NB4 (cell line): Measurements from ENCODE around the gene RNF166.

ENCODE experiments used
- DNase-seq: peaks from one replicate; pipeline ENCODE4 v3.0.0; 2010; ENCODE audit warnings: low read depth
- H3K4me3 ChIP-seq: one replicate; pipeline ENCODE4 v1.5.1; 2011; ENCODE audit warnings: mild to moderate bottlenecking, low read depth, low read length, moderate library complexity
- MYC ChIP-seq: IDR thresholded peaks from 2 replicates; pipeline ENCODE4 v1.6.1; 2011; ENCODE audit warnings: low read depth, low read length
- POLR2A ChIP-seq: IDR thresholded peaks from 2 replicates; pipeline ENCODE4 v1.6.1; 2011; ENCODE audit warnings: mild to moderate bottlenecking; ENCODE audit not compliant: insufficient read length; ENCODE audit errors: extremely low read depth
- TF ChIP-seq, protein P1 (sequence below): IDR thresholded peaks from one replicate; pipeline ENCODE4 v1.5.1; 2012; ENCODE audit warnings: low read depth, low read length
- TF ChIP-seq, protein P2 (sequence below): IDR thresholded peaks from 2 replicates; pipeline ENCODE4 v1.6.1; 2011; ENCODE audit warnings: low read depth, low read length

The RNF166 gene

DNA sequence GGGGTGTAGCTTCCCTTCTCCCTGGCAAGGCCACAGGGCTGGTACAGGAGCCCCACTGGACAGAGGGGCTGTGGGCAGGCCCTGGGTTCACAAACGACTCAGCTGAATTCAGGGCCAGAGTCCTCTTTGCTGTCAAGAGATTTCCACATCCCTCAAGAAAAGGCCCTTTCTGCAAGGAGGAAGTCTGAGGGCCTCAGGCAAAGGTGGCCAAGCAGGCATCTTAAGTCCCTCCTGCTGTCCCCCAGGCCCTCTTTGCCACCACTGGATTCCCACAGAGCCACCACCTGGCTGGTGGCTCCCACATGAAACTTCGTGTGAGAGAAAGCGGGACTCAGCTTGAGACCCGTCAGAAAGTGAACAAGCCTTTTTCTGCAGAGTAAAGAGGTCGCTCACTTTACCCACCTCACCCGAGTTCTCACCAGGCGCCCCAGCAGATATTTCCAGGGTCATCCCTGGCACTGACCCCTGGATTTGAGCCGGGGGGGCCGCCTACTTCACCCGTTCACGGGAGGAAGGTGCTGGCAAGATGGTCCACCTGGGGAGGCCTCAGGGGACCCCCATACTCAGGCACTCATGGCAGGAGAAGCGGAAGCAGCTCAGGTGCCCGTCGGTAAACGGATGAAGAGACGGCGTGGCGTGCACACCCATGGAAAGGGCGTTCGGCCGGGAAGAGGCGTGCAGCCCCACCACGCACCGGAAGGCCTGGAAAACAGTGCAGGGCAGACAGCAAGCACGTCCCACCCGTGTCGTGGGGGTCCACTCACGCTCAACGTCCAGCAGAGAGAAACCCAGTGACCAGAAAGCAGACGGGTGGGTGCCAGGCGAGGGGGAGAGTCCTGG lies 3.6 kb downstream of the RNF166 start:
- DNase-seq = peak; percentile 87
- TF ChIP-seq, protein P1, sequence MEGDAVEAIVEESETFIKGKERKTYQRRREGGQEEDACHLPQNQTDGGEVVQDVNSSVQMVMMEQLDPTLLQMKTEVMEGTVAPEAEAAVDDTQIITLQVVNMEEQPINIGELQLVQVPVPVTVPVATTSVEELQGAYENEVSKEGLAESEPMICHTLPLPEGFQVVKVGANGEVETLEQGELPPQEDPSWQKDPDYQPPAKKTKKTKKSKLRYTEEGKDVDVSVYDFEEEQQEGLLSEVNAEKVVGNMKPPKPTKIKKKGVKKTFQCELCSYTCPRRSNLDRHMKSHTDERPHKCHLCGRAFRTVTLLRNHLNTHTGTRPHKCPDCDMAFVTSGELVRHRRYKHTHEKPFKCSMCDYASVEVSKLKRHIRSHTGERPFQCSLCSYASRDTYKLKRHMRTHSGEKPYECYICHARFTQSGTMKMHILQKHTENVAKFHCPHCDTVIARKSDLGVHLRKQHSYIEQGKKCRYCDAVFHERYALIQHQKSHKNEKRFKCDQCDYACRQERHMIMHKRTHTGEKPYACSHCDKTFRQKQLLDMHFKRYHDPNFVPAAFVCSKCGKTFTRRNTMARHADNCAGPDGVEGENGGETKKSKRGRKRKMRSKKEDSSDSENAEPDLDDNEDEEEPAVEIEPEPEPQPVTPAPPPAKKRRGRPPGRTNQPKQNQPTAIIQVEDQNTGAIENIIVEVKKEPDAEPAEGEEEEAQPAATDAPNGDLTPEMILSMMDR = no peak
- TF ChIP-seq, protein P2, sequence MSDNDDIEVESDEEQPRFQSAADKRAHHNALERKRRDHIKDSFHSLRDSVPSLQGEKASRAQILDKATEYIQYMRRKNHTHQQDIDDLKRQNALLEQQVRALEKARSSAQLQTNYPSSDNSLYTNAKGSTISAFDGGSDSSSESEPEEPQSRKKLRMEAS = no peak
- TF ChIP-seq MYC (peak; percentile 27; the same call in 1 of the 2 replicates), POLR2A (no peak)
- H3K4me3 ChIP-seq = peak overlapping the region; percentile 95

DNA sequence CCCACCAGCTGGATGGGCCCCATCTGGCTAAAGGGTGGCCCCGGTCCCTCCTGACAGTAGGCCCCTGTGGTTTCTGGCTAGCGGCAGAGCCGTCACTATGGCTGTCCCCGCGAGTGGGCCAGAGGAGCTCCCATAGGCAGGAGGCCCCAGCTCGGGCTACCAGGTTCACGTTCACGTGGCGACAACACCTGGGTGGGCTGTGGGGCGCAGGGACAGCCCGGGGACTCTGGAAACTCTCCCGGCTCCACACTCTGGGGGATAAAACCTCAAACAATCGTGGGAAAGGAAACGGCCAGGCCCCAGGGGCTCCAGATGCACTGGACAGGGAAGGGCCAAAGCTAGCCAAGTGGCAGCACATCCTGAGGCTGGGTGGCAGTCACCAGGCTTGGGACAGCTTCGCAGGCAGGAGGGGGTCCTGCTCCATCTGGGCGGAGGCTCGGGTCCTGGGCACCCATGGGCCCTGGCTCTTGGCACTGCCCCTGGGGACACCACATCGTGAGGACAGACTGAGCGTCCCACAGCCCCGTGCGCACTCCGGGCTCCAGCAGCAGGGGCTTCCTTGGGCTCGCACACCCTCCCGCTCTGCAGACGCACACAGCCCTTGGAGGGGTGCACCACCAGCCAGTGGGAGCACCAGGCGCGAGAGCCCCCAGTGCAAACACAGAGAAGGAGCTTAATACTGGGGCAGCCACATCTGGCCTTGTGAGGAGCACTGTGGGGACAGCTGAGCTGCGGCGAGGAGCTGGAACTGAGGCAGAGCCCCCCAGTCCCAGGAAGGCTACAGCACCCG lies 4.4 kb downstream of the RNF166 start:
- H3K4me3 ChIP-seq = peak overlapping the region; percentile 95
- TF ChIP-seq POLR2A (no peak), MYC (no peak)
- TF ChIP-seq, protein P2 = no peak
- TF ChIP-seq, protein P1 = no peak

DNA sequence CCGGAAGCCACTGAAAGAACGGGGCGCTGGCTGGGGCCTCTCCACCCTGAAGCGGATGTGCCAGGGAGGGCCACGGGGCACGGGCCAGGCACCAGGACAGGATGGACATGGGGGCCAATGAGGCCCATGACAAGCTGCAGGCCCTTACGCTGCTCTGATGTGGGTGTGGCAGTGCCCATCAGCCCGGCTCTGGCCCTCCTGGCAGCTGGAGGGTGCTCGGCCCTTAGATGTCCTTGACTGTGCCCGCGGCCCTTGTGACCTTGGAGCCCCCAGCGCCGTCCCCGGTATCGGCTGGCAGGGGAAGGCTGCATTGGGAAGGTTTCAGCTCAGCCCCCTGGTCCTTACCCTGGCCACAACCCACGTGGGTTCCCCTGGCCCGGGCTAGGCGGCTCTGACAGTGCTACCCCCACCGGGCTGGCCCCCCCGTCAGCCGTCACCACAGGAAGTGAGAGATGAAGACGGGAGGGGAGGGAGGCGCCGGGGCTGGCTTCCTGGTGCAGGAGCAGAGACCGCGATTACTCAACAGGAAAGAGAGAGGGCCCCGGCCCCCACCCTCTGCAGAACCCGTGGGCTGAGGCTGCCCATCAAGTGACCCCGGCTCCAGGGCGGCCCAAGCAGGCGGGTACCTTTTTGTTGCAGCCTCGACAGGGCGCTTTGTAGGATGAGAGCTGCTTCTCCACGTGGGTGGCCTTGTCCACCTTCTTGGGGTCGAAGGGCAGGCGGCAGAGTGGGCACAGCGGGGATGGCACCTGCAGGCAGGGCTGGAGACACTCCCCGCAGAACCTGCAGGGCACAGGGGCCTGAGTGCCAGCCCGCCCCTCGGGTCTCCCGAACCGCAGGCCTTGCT lies 5.3 kb downstream of the RNF166 start:
- peak; percentile 71; the same call in 1 of the 2 replicates for TF ChIP-seq MYC
- TF ChIP-seq, protein P2 = peak; percentile 93
- TF ChIP-seq, protein P1 = no peak
- TF ChIP-seq POLR2A = no peak
- no peak overlapping the region for H3K4me3 ChIP-seq
- DNase-seq = peak; percentile 100

More for the DNA sequence above, 4.4 kb downstream of the RNF166 start:
- DNase-seq = no peak

DNA sequence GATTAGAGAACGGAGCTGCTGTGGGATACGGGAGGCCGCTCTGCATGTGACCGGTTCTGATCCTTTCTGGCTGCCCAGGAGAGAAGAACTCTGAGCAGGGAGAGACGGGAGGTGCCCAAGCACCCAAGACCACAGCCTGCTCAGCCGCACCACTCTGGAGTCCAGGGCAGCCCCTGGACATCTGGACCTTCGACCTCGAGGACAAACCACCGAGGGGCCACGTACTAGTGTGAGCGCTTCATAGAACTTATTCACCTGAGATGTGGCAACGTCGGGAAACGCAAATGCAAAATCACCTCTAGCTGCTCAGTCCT lies 5.9 kb downstream of the RNF166 start:
- no peak for DNase-seq
- H3K4me3 ChIP-seq = no peak overlapping the region
- TF ChIP-seq, protein P1 = no peak
- no peak for TF ChIP-seq POLR2A
- TF ChIP-seq, protein P2 = no peak
- TF ChIP-seq MYC = no peak

DNA sequence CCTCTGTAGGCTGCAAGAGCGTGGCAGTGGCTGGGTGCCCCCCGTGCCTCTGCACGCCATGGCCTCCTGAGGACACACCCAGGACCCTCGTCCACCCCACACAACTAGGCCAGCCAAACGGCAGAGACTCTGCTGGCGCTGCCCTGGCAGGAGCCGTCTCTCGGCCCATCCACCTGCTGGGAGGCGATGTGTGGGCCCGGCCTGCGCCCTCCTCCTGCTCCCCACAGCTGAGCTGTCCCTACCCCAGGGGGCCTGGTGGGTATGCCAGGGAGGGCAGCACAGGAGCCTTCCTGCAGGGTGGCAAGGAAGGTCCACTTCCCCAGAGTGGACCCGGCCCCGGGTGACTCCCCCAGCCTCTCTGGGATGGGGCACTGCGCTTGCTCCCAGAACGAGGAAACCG lies 7.0 kb downstream of the RNF166 start:
- DNase-seq = no peak
- no peak overlapping the region for H3K4me3 ChIP-seq
- TF ChIP-seq, protein P1 = no peak
